Amniotic stem cell (primary cell): ENCODE results near the gene KRT6A.
"Not testable (repeated sequence)": the region's sequence is repeated elsewhere in the genome, so short reads cannot be mapped to it uniquely, and the experiment has no call there.

Experiments used
- DNase-seq: peaks from one replicate; lab custom pipeline; 2025; lab: John Stamatoyannopoulos, UW

The KRT6A gene

GRCh38 chr12:52502877-52503276, 9.8 kb upstream of the KRT6A start:
- DNase-seq: no peak

- no peak for DNase-seq
Measured at GRCh38 chr12:52501490-52501889, 8.4 kb upstream of the KRT6A start.

- DNase-seq: not testable (repeated sequence)
Measured at GRCh38 chr12:52500574-52500973, 7.5 kb upstream of the KRT6A start.

- no peak for DNase-seq
Measured at GRCh38 chr12:52499806-52500560, 6.9 kb upstream of the KRT6A start.

GRCh38 chr12:52498946-52499345, 5.9 kb upstream of the KRT6A start:
- DNase-seq: no peak

- DNase-seq: no peak
Measured at GRCh38 chr12:52497975-52498374, 4.9 kb upstream of the KRT6A start.

GRCh38 chr12:52496590-52497071, 3.6 kb upstream of the KRT6A start:
- DNase-seq: no peak

- DNase-seq: no peak
Measured at GRCh38 chr12:52496054-52496453, 3.0 kb upstream of the KRT6A start.

- DNase-seq: no peak
Measured at GRCh38 chr12:52495389-52495788, 2.3 kb upstream of the KRT6A start.

GRCh38 chr12:52494518-52494917, 1.5 kb upstream of the KRT6A start:
- no peak for DNase-seq

GRCh38 chr12:52494100-52494499, 1.0 kb upstream of the KRT6A start:
- no peak for DNase-seq

GRCh38 chr12:52492405-52492804, 652 bp downstream of the KRT6A start:
- not testable (repeated sequence) for DNase-seq

- not testable (repeated sequence) for DNase-seq
Measured at GRCh38 chr12:52491495-52491894, 1.6 kb downstream of the KRT6A start.

GRCh38 chr12:52488736-52489135, 4.3 kb downstream of the KRT6A start:
- DNase-seq: no peak

GRCh38 chr12:52487744-52488443, 5.2 kb downstream of the KRT6A start:
- not testable (repeated sequence) for DNase-seq

- no peak for DNase-seq
Measured at GRCh38 chr12:52487211-52487610, 5.8 kb downstream of the KRT6A start.

- DNase-seq: no peak
Measured at GRCh38 chr12:52486166-52487105, 6.6 kb downstream of the KRT6A start.

- no peak for DNase-seq
Measured at GRCh38 chr12:52480073-52480472, 13.0 kb downstream of the KRT6A start.

GRCh38 chr12:52477651-52478050, 15.4 kb downstream of the KRT6A start:
- DNase-seq: no peak

GRCh38 chr12:52474212-52474611, 18.8 kb downstream of the KRT6A start:
- DNase-seq: no peak

GRCh38 chr12:52473768-52474167, 19.3 kb downstream of the KRT6A start, which contains the start of gene KRT6C:
TSS of gene KRT6C (minus strand) at chr12:52473805. CDS start at chr12:52473737, 68 bp downstream.
- DNase-seq: no peak

- DNase-seq: no peak
Measured at GRCh38 chr12:52469853-52470252, 23.2 kb downstream of the KRT6A start.
